HG02571 (cell line): ENCODE measurements around the gene IFT81.
A peak's percentile ranks its signal among the peaks of the same experiment; 100 is the strongest.

Experiments used
- ATAC-seq: cut with Tn5 transposase; IDR thresholded peaks from one replicate; pipeline ENCODE4 v1.9.1; 2021; ENCODE audit warnings: mild to moderate bottlenecking, moderate library complexity; ENCODE audit not compliant: unreplicated experiment

Gene IFT81

GRCh38 chr12:110149086-110149660 lies 25.0 kb downstream of the IFT81 start:
- ATAC-seq, result no peak

- no peak for ATAC-seq
These were observed 32.6 kb downstream of the IFT81 start for GRCh38 chr12:110156766-110157165.

DNA sequence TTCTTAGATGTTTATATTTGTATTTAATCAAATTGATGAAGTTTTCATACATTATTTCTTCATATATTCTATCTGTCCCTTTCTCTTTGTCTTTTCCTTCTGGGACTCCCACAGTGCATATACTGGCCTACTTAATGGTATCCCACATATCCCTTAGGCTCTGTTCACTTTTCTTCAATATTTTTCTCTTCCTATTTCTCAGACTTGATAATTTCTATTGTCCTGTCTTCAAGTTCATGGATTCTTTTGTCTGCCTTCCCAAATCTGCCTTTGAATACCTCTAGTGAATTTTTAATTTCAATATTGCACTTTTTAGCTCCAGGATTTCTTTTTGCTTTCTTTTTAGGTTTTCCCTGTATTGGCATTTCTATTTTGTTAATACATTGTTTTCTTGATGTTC lies 33.4 kb downstream of the IFT81 start:
- ATAC-seq, result no peak

- ATAC-seq, result no peak
These were observed 35.6 kb downstream of the IFT81 start for GRCh38 chr12:110159671-110160245.

- peak; percentile 75 for ATAC-seq
These were observed 41.5 kb downstream of the IFT81 start for GRCh38 chr12:110165540-110166159.

DNA sequence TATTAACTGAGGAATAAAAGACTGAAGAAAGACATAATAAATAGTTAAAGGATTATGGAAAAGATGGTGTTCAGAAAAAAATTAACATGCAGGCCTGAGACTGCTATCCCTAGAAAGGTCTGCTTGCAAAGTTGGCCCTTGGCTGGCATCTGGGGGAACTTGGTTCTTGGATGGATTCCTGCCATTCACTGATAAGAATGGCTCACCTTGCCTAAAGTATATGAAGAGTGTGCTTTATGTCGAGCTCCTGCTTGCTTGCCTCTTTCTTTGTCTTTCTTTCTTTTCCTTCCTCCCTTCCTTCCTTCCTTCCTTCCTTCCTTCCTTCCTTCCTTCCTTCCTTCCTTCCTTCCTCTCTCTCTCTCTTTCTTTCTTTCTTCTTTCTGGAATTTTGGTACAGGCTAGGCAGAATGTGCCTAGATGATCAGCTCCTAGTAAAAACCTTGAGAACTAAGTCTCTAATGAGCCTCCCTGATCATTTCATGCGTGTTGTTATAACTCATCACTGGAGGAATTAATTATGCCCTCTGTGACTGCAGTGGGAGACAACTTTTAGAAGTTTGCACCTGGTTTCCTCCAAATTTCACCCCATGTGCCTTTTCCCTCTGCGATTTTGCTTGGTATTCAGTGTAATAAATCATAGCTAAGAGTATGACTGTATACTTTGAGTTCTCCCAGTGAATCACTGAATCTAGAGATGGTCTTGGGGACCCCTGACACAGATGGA lies 44.7 kb downstream of the IFT81 start:
- no peak for ATAC-seq

- ATAC-seq, result no peak
These were observed 46.5 kb downstream of the IFT81 start for GRCh38 chr12:110170535-110171185.

- no peak for ATAC-seq
These were observed 47.0 kb downstream of the IFT81 start for GRCh38 chr12:110171186-110171538.

DNA sequence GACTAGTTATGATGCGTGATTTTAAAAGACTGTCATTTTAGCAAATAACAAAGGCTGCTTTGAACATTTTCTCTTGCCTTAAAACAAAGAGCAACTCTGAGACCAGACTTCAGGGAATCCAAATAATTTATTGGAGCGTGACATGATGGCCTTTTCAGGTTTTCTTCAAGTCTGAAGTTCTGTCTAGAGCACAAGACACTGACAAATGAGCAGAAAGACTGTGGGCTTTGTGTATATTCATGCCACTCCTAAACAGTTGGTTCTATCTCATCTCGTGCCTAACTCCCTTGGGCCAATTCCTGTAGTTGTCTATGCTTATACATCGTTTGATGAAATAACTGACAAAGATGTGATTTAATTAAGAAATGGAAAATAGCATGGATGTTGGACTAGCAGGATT lies 47.5 kb downstream of the IFT81 start:
- no peak for ATAC-seq

GRCh38 chr12:110174373-110174996 lies 50.3 kb downstream of the IFT81 start:
- no peak for ATAC-seq

GRCh38 chr12:110175201-110175600 lies 51.0 kb downstream of the IFT81 start:
- no peak for ATAC-seq

- ATAC-seq, result no peak
These were observed 52.6 kb downstream of the IFT81 start for GRCh38 chr12:110176745-110177144.

- no peak for ATAC-seq
These were observed 55.1 kb downstream of the IFT81 start for GRCh38 chr12:110179291-110179690.

- ATAC-seq, result no peak
These were observed 56.4 kb downstream of the IFT81 start for GRCh38 chr12:110180591-110181005.

- no peak for ATAC-seq
These were observed 58.1 kb downstream of the IFT81 start for GRCh38 chr12:110182281-110182680.

GRCh38 chr12:110183386-110183785 lies 59.2 kb downstream of the IFT81 start:
- no peak for ATAC-seq

DNA sequence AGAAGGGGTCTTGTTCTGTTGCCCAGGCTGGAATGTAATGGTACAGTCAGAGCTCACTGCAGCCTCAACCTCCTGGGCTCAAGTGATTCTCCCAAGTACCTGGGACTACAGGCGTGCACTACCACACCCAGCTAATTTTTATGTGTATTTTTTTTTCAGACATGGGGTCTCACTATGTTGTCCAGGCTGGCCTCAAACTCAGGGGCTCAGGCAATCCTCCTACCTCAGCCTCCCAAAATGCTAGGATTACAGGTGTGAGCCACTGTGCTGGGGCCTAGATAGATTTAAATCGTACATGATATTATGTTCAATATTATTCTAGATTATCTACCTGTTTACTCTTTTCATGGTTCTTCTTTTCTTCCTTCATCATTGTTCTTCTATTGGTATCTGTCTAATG lies 61.5 kb downstream of the IFT81 start:
- ATAC-seq, result no peak

DNA sequence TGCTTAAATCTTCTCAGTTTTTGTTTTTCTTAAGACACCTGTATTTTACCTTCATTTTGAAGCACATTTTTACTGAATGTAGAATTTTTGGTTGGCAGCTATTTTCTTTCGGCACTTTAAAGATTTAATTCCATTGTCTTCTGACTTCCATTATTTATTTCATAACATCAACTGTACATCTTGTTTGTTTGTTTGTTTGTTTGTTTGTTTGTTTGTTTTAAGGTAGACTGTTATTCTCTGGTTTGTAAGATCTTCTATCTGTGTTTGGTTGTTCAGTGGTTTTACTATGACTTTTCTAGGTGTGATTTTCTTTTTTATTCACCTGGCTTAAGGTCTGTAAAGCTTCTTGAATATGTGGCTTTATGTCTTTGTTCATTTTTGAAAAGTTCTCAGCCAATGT lies 61.9 kb downstream of the IFT81 start:
- no peak for ATAC-seq

- no peak for ATAC-seq
These were observed 69.0 kb downstream of the IFT81 start for GRCh38 chr12:110193196-110193595.

- ATAC-seq, result no peak
These were observed 72.8 kb downstream of the IFT81 start for GRCh38 chr12:110197003-110197402.

DNA sequence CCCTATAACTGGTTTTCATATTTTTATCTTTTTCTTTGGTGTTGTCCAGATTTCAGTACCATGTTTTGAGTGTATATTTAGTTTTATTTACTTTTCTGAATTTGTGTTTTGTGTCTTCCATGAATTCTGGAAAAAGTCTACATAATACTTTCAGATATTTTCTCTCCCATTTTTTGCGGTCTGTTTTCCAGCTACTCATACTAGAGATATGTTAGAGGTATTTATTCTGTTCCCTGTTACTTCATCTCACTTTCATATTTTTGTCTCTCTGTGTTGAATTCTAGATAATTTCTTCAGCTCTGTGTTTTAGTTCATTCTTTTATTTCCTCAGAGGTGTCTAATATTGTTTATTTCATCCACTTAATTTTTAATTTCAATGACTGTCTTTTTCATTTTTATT lies 74.2 kb downstream of the IFT81 start:
- no peak for ATAC-seq
